Measurements from ENCODE around the gene MED26.

The MED26 gene

DNA sequence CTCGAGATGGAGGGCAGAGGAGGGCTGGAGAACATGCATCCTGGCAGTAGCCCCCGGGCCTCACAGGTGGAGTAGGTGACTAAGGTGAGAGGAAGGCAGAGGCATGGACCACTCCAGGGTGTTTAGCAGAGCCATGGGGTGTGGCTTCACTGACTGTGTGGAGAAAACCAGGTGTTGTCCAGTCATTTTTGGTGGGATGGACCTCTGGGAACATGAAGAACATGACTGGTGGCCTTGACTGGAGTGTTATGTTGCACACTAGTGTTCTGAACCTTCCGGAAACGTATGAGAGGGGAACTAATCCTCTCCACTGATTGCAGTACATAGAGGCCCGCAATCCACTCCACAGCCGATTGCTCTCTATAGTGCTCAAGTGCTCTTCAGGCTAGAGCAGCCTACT lies 16.9 kb downstream of the MED26 start:
- no peak for DNase-seq

DNA sequence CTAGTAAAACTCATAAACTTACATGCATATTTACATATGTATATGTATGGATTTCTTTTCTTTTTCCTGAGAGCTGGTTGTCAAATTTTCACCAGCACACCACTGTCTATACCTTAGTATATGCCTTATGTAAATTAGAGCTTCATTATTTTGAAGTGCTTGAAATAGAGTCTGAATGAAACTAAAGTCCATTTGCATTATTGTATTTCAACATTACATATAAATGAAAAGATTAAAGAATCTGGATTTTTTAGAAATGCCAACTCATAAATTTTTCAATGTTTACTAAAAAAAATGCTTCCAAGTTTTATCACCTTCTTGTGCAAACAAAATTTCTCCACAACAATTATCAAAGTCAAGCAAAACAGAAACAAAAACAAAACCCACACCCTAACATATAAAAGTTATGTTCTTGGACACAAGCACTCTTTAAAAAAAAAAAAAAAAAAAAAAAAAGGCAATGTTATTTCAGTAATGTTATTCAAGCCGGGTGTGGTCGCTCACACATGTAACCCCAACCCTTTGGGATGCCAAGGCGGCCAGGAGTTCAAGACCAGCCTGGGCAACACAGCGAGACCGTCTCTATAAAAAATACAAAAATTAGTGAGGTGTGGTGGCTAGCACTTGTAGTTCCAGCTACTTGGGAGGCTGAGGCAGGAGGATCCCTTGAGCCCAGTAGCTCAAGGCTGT lies 18.3 kb downstream of the MED26 start:
- no peak for DNase-seq

DNA sequence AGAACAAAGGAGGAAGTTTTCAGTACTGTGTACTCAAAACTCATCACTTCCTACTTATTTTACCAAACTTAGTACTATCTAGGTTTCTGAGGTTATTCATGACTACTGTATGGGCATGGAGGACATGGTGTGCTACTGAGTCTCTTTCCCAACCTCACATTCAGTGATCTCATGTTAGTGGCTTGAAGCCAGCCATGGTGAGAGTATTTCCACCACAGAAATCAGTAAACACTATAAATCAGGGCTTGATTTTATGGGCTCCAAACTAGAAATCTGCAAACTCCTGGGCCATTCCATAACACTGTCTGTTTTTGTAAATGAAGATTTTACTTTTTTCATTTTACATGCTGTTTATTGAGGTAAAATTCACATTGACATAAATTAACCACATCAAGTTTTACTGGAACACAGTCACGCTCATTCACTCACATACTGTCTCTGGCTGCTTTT lies 19.7 kb downstream of the MED26 start:
- peak in 1 of 2 experiments; percentile 20 for DNase-seq

DNA sequence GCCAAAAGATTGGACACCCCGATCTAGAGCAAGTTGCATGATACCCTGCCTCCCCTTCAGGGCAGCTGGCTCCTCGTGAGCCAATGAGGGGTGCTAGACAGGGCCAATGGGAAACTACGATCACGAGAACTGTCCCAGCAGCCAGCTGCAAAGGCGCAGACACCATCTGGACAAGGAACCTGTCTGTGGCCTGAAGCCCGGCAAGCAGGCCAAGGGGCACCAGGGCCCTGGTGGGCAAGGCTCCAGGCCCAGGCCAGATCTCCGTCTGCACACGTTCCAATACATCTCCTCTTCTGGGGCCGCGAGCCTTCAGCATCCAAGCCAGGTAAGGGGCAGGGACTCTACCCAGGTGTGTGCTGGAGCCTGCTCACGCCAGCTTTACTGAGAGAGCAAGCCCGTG lies 20.2 kb downstream of the MED26 start:
- DNase-seq, result no peak

DNA sequence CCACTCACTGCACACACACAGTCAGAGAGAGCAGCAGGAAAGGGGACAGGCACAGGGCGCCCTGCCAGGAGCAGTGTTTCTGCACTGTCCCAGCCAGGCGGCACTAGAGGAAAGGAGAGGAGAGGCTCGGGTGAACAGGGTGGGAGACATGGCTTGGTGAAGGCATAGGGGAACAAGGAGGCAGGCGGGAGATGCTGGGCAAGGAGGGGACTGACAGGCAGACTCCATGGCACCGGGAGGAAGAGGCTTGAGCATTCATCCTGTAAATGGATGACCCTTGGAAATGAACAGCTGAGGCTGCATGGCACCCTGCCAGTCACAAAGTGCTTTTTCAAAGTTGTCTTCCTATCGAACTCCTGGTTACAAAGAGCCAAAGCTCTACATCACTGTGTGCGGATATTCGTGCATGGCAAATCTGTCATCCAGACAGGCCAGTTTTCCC lies 22.4 kb downstream of the MED26 start:
- no peak for DNase-seq

DNA sequence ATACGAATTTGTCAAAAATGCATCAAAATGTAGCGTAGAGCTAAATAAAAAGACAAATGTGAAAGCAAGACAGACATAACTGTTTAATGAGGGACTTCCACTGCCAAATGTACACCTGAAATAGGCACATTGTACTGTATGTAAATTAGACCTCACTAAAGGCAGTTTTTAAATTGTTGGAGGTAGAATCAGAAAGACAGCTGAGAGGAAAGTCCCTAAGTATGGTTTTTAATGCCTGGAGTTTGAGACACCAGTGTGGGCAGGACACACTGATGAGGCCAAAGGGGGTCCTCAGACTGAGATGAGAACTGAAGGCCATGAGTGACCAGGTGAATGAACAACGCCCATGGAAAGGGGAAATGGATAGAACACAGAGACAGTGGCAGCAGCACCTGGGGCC lies 22.9 kb downstream of the MED26 start:
- DNase-seq, result no peak

DNA sequence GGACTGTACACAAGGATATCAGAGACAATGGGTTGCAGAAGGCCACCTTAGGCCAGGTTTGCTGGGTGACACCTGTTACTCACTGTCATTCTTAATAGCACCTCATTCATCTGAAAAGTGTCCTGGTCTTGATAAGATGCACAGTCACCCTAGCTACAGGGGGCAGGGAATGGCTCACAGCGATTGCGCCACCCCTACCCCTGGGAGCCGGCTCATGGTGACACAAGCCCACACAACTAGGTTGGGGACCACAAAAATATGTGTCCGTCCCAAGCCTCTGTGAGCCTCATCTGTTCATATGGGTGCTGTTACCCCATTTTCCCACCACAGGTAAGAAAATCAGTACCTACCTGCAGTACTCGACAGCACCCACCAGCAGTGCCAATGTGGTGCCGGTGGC lies 23.4 kb downstream of the MED26 start:
- no peak for DNase-seq

DNA sequence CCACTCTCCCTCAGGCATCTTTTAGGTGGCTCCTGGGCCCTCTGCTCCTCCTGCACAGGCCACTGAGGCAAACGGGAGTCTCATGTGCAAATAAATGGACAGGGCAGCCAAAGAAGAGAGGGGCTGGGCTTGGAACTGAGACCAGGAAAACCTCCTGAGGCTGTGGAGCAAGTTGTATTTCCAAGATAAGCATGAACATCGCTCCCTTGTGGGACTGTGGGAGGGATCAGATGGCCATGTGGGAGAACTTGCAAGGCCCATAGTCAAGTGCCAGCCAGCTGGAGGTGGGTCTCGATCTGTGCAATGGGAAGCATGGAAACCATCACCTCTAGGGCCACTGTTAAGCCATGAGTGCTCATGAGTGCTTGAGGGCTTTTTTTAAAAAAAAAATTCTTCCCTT lies 24.9 kb downstream of the MED26 start:
- no peak for DNase-seq

DNA sequence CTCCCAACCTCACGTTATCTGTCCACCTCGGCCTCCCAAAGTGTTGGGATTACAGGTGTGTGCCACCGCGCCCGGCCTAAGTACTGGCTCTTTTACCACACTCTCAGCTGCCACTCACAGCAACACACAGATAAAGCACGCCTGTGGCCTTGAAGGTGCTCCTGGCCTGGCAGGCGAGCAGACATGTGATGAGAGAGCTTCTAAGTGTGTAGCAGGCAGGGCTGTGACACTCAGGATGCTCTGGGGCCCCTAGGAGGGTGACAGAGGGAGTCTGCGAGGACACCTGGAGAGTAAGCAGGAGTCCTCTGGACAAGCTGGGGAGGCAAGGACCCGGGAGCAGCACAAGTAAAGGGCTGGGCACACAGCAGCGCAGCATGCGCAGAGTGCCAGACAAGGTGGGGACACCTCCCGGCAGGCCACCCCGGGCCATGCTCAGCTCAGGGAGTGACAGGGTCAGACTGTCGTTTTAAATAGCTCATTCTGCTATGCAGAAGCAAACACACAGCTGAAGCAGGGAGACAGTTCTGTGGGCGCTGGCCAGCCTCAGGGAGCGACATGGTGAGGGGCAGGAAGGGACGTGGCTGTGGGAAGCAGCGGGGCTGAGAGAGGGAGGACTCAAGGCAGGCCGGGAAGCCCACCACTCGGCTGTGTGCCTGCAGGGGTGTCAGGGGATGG lies 26.5 kb downstream of the MED26 start:
- no peak for DNase-seq

DNA sequence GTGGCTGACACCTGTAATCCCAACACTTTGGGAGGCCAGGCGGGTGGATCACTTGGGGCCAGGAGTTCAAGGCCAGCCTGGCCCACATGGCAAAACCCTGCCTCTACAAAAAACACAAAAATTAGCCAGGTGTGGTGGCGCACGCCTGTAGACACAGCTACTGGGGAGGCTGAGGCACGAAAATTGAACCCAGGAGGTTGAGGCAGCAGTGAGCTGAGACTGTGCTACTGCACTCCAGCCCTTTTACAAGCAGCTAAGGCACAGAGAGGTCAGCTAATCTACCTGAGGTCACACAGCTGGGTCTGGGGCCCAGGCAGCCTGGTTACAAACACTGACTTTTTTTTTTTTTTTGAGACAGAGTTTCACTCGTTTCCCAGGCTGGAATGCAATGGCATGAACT lies 27.2 kb downstream of the MED26 start:
- no peak for DNase-seq

DNA sequence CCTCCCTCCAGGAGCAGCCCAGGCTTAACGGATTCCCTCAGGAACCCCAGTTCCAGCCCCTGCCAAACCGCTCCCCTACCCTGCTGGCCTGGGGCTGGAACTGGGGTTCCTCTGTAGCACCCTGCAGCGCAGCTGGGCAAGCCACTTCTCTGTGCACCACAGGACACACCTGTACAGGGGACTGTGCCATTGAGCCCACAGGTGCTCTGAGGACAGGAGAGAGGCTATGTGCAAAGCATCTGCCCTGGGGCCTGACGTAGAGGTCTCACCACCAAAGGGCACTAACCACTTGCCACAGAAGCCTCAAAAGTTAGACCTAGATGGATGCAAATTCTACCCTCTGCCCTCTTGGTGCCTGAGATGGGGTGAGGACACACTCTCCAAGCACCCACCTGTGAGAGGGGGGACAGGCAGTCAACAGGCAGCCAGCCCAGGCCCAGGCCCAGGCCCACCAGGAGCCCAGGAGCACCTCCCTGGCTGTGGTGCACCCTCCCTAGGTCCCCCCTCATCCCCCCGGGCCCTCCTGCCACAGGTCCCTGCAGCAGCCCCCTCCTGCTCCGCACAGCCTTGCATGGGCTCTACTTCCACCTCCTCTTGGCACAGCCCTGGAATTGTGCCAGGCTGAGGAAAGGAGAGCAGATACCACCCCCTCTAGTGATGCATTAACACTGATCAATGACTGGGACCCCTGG lies 28.2 kb downstream of the MED26 start:
- DNase-seq, result no peak

DNA sequence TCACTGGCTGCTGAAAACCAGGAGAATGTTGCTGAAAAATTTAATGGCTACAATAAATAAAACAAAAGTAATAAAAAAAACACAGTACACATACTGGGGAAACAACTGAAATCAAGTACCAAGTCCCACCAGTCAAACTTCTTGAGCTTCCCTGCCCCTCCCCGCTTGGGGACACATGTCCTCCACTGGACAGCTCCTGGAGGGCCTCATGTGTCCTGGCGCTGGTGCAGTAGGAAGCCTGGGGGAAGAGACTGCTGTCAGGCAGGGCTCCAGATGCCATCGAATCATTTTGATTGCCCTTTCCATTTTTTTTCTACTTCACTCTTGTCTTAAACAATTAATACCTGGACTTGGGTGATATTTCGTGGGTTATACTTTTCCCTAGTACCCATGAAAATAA lies 29.2 kb downstream of the MED26 start:
- DNase-seq, result no peak

DNA sequence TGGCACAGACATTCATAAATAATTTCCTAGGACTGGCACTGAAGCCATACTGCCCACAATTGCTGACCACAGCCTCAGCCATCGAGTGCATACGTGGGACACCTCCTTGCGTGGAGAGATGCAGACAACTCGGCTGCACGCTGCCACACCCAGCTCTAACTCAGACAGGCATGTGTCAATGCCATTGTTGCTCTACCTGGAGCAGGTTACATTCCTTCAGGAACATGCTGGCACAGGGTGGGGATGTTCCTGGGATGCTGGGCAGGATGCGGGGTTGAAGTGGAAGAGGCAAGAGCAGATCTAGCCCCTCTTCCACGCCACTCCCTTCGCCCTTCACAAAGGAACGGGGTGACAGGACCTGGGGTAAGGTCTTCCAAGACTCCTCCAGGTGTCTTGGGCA lies 31.6 kb downstream of the MED26 start:
- DNase-seq, result no peak

DNA sequence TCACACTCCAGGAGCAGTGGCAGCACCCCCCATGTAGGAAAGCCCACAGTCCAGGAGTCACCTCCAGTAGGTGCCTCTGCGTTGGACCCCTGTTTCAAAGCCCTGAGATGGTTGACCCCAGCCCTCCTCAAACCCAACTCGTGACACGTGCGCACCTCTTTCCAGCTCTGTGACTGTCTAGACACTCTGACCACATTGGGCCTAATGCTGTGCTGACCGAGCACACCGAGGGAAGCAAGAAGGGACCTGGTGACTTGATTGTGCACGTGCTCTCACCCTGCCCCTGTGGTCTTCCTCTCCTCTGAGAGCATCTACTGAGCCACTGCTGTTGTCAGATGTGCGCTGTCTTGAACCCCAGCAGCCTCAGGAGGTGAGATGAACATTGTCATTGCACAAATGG lies 32.9 kb downstream of the MED26 start:
- no peak for DNase-seq

DNA sequence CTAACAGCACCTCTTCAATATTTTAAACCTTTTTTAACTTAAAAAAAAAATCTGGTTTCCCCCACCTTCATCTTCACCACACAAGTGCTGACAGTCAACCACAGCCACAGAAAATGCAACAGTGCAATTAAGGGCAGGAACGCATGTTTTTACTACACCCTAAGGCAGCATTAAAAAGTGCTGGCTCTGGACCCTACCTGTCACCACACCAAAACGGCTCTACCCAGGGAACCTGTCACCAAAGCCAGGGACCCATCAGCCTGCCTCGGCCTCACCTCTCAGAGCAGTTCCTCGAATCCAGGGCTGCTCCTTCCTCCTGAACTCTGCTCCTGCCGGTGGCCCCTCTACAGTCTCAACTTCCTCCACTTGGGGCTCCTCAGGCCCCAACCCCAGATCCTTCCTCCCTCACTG lies 33.3 kb downstream of the MED26 start:
- peak; percentile 34 to 39 for DNase-seq

DNA sequence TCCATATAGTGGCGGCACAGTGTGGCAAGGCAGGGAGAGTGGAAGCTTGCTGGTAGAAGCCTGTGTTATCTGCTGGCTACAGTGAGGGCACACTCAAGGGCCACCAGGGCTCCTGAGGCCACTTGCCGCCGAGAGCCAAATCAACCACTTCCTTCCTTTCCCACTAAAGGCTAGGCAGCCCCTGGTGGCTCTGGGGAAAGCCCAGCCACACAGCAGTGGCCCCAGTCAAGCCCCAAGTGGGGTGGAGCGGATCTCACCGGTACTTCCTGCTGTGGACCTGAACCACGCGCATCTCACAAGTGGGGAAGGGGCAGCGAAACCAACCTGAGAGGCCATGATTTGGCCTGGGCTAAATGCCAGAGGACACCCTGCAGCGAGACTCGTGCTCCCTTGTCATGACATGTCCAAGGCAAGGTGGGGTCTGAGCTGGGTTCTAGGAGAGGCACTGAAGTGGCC lies 33.8 kb downstream of the MED26 start:
- DNase-seq, result peak; percentile 9 to 31

DNA sequence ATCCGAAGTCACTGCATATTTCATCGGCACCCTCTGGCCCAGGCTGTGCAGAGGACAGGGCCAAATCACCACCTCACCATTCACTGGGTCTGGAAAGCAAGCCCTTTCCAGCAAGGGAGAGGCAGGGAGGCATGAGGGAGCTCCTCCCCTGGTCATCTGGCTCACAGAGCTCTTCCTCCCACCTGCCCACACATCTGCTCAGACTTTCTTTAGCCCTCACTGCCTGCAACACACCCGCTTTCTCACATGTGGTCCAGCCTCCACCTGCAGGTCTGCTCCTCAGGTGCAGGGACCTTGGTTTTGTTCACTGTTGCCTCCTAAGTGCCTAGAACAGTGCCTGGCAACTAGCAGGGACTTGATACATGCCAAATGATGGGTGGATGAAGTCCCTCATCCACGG lies 34.8 kb downstream of the MED26 start:
- no peak for DNase-seq

DNA sequence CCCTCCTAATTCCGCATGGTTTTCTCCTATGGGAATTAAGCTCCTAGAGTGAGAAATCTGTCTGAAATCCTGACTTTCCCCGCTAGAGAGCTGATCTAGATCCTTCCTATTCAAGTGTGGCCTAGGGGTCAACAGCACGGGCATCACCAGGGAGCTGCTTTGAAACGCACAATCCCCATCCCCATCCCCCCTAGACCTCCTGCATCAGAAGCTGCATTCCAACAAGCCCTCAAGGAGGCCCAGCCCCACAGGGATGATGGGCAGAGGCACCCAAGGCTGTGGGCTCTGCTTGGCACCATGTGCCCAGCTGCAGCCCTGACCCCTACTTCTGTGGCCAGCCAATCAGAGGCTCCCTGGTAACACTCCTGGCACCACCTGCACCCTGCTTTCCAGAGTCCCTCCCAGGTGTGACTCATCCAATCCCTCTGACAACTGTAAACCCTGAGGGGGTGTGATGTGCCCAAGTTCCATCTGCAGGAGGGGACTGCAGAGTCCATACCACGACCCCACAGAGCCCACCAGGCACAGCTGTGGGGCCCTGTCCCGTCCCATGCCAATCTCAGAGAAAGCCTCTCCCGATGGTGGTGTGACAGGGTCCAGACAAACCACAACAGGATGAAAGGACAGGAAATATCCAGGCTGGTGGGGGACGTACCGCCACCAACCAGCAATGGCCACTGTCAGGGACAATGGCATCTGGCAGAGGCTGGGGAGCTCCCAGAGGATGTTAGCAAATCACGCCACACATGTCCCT lies 36.0 kb downstream of the MED26 start:
- no peak for DNase-seq

DNA sequence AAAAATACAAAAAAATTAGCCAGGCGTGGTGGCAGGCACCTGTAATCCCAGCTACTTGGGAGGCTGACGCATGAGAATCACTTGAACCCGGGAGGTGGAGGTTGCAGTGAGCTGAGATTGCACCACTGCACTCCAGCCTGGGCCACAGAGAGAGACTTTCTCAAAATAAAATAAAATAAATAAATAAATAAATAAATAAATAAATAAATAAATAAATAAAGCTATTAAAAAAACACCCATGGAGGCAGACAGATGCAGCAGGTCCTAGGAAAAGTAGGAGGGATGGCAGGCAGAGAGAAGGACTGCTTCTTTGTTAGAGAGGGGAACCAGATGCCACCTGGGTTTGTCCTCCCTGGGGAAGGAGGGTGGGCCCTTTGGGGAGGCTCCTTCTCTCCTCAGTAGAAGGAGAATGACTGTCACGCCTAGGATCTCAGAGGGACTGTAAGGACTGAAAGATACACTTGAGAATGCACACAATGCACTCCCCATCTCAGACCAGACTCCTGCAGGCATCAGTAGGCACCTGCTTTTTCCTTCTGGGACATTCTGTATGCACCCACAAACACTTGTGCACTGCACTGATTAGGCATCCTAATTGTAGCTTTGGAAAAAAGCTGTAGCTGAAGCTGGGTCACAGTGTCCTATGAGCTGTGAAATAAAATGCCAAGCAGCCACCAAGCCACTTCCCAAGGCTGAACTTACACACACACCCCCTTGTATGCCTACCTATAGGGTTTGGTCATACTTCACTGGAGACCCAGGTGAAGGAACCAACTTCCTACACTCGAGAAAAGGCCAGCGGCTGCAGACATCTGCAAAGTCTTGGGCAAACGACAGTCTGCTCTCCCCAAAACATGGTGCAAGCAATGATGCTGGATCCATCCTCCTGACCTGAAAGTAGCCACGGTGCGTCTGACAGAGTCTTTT lies 36.9 kb downstream of the MED26 start:
- DNase-seq, result no peak

DNA sequence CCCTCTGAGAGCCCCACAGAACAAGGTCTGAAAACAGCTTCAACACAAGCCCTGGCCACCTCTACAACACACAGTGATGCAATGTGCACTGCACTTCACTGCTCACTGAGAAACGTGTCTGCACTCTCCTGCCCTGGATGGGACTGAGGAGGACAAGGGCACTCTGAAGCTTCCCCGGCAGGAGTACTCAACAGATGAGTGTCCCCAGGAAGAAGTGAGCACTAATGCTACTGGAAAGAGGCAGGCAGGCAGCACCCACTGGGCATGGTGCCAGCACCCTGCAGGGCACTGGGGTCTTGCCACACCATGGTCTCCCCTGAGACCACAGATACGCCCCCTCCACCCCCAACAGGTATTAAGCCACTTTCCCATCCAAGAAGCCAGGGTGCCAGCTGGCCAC lies 38.1 kb downstream of the MED26 start:
- no peak for DNase-seq

DNA sequence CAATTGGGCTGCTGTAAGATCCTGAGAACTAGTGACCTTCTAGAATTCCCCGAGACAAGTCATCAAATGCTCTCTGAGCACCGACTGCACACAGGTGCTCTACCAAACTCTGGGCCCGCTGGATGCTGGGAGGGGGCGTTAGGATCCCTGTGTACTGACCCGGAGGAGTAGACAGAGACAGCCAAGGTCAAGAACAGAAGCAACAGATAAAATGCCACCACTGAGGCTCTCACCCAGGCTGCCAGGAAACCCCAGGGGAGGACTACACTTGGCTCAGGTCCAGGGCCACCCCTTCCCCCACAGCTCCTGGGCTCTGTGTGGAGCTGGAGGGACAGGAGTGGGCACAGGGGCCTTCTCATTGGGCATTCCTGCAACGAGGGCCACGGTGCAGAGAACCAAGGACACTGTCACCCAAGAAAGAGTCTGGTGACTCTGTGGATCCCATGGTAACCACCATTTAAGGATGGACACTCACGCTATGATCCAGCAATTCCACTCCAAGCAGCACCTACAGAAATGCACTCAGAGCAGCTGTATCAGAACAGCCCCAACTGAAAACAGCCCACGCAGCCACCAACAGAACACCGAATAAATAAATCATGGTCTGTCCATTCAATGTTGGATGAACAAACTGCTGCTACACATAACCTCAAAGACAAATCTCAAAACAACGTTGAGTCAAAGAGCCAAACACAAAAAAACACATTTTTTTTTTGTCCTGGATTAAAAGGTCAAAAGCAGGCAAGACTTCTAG lies 39.0 kb downstream of the MED26 start:
- no peak for DNase-seq

Data from Kasumi-1 (cell line).